HepG2 (cell line): ENCODE results near the gene MS4A14. TPM values are rescaled to one million over a fixed set of nuclear protein-coding genes. Genes with fewer than 3 reads are reported as not detected.

Source experiments
- ATAC-seq: fragments of 200-7000 bp; cut with Tn5 transposase; 3 replicates; pipeline ENCODE4 v1.9.1; 2020; ENCODE audit warnings: mild to moderate bottlenecking, moderate library complexity
- BruUV-seq: library from RNA; stranded (reverse); fragments of 400-500 nt; replicated peaks from 2 replicates; lab custom pipeline; 2021; lab: Mats Ljungman, UMichigan
- CTCF ChIA-PET: fragments of 300-600 bp; formaldehyde crosslinking; extraction: SDS; loops from one replicate; lab custom pipeline; 2021; ENCODE audit warnings: low total read pairs, inconsistent platforms, low intra/inter-chr PET ratio; lab: Yijun Ruan, JAX
- POLR2A ChIA-PET: fragments of 350-600 bp; sonication (Branson Sonifier 250); formaldehyde crosslinking; loops from one replicate; lab custom pipeline; 2020; ENCODE audit warnings: antibody characterized with exemption, inconsistent platforms; lab: Yijun Ruan, JAX
- DNase-seq: peaks from one replicate; pipeline ENCODE4 v3.0.0-alpha.2; 2015; ENCODE audit warnings: low spot score
- FAIRE-seq: peaks from 3 replicates; lab custom pipeline; 2011; peaks lifted over from hg19 to GRCh38; lab: Jason Lieb, UNC
- H2AFZ ChIP-seq: one replicate; pipeline ENCODE4 v1.6.1; 2011; ENCODE audit warnings: low read length, inconsistent platforms
- H3K27ac ChIP-seq: fragments of 300-600 bp; 3 replicates; pipeline ENCODE4 v1.8.0; 2011; ENCODE audit warnings: mixed run types, mild to moderate bottlenecking, mixed read lengths, low read length, inconsistent platforms; ENCODE audit not compliant: insufficient read depth; ENCODE audit errors: extremely low read length
- H3K27me3 ChIP-seq, 2 experiments: fragments of 200-600 bp in 1 of 2; 2 replicates in 1 of 2; 3 replicates in 1 of 2; pipeline versions ENCODE4 v1.6.0 to v1.8.0; 2011; ENCODE audit warnings: low read length in 2 of 2, mild to moderate bottlenecking in 2 of 2, moderate library complexity in 2 of 2, inconsistent platforms in 1 of 2; ENCODE audit not compliant: insufficient read depth in 2 of 2, control insufficient read depth in 1 of 2
- H3K36me3 ChIP-seq, 2 experiments: fragments of 200-600 bp in 1 of 2; replicated peaks in 1 of 2; 2 replicates in 1 of 2; 3 replicates in 1 of 2; pipeline versions ENCODE4 v1.5.1 to v1.8.0; 2011; ENCODE audit warnings: low read length in 2 of 2, inconsistent platforms in 1 of 2; ENCODE audit not compliant: insufficient read depth in 2 of 2, control insufficient read depth in 1 of 2
- H3K4me1 ChIP-seq: 2 replicates; pipeline ENCODE4 v1.5.1; 2012; ENCODE audit warnings: low read length, inconsistent platforms; ENCODE audit not compliant: insufficient read depth
- H3K4me2 ChIP-seq: 2 replicates; pipeline ENCODE4 v1.6.0; 2011; ENCODE audit warnings: low read depth, low read length, inconsistent platforms
- H3K4me3 ChIP-seq, 3 experiments: fragments of 200-600 bp in 1 of 3; sonication (generic), shearing (Covaris generic) in 1 of 3; replicated peaks in 1 of 3; 2 replicates each; pipeline ENCODE4 v1.5.1; 2011 to 2016; ENCODE audit warnings: low read length in 3 of 3, inconsistent platforms in 2 of 3, low read depth in 2 of 3, mild to moderate bottlenecking in 2 of 3, control low read depth in 1 of 3, mixed read lengths in 1 of 3; ENCODE audit not compliant: insufficient read depth in 1 of 3
- H3K79me2 ChIP-seq: one replicate; pipeline ENCODE4 v1.6.1; 2011; ENCODE audit warnings: low read length, inconsistent platforms; ENCODE audit not compliant: insufficient read depth
- H3K9ac ChIP-seq: 2 replicates; pipeline ENCODE4 v1.6.0; 2011; ENCODE audit warnings: mild to moderate bottlenecking, low read depth, low read length, inconsistent platforms; ENCODE audit not compliant: insufficient read depth
- H3K9me3 ChIP-seq: 2 replicates; pipeline ENCODE4 v1.5.1; 2012; ENCODE audit warnings: mild to moderate bottlenecking, low read length
- H4K20me1 ChIP-seq: 2 replicates; pipeline ENCODE4 v1.6.0; 2011; ENCODE audit warnings: inconsistent platforms, mild to moderate bottlenecking, low read length, moderate library complexity; ENCODE audit not compliant: insufficient read depth
- DR1 ChIP-seq: sonication (generic); formaldehyde crosslinking; IDR thresholded peaks from 2 replicates; pipeline ENCODE4 v1.8.0; 2021; ENCODE audit warnings: mild to moderate bottlenecking, missing genetic modification reagents, inconsistent platforms
- ETV5 ChIP-seq: IDR thresholded peaks from 2 replicates; pipeline ENCODE4 v1.6.1; 2018; ENCODE audit warnings: missing biosample characterization, missing genetic modification reagents, inconsistent platforms, borderline replicate concordance
- FOSL2 ChIP-seq: sonication (generic); formaldehyde crosslinking; IDR thresholded peaks from 2 replicates; pipeline ENCODE4 v1.4.0; 2020; ENCODE audit warnings: missing genetic modification reagents
- KDM6A ChIP-seq: IDR thresholded peaks from 2 replicates; pipeline ENCODE4 v1.6.1; 2016; ENCODE audit warnings: low read depth
- MEF2D ChIP-seq: sonication (generic); formaldehyde crosslinking; IDR thresholded peaks from 2 replicates; pipeline ENCODE4 v1.5.1; 2020; ENCODE audit warnings: mild to moderate bottlenecking, missing genetic modification reagents
- MTA3 ChIP-seq: sonication (generic); formaldehyde crosslinking; IDR thresholded peaks from 2 replicates; pipeline ENCODE4 v1.4.0; 2020; ENCODE audit warnings: missing genetic modification reagents
- RARA ChIP-seq: IDR thresholded peaks from 2 replicates; pipeline ENCODE4 v1.6.1; 2016; ENCODE audit warnings: missing genetic modification reagents, missing compliant biosample characterization
- ZBTB3 ChIP-seq: sonication (generic); formaldehyde crosslinking; IDR thresholded peaks from 2 replicates; pipeline ENCODE4 v1.4.0; 2020; ENCODE audit warnings: low read depth, mild to moderate bottlenecking, moderate library complexity, missing genetic modification reagents, borderline replicate concordance
- ZNF207 ChIP-seq: fragments of 450-650 bp; IDR thresholded peaks from 2 replicates; pipeline ENCODE4 v1.6.1; 2016; ENCODE audit warnings: antibody characterized with exemption, borderline replicate concordance
- ZNF232 ChIP-seq: sonication (generic); formaldehyde crosslinking; IDR thresholded peaks from 2 replicates; pipeline ENCODE4 v1.4.0; 2020; ENCODE audit warnings: missing genetic modification reagents, borderline replicate concordance
- ZNF251 ChIP-seq: sonication (generic); formaldehyde crosslinking; IDR thresholded peaks from 2 replicates; pipeline ENCODE4 v1.9.0; 2021; ENCODE audit warnings: mild to moderate bottlenecking, missing genetic modification reagents
- WGBS: methylation state at CpG from one replicate; pipeline ENCODE4 v1.1.6; 2017; ENCODE audit warnings: low lambda C conversion rate; 5-methylcytosine and 5-hydroxymethylcytosine counted together
- in situ Hi-C: cut with HindIII; loops from 2 replicates; pipeline ENCODE4 v1.10.0; 2017; ENCODE audit warnings: low pct_unique_long_range_greater_than_20kb; ENCODE audit not compliant: extremely low pct_ligation_motif_present
- intact Hi-C: fragments of 100-400 bp; cut with micrococcal nuclease; formaldehyde crosslinking; loops from one replicate; pipeline ENCODE4 v1.10.0; 2022; ENCODE audit not compliant: unreplicated experiment
- polyA plus RNA-seq, 8 experiments: library from polyadenylated mRNA; depleted of rRNA in 3 of 8; stranded (reverse) in 7 of 8; unstranded in 1 of 8; fragments of >200 nt; fragmentation: Illumina TruSeq in 4 of 8; extraction: Trizol in 4 of 8; gene quantifications; 2 replicates each; pipeline versions ENCODE4 v1.2.1 to v1.2.3, GENCODE V29; 2011 to 2016; ENCODE audit warnings: low read depth in 4 of 8, missing spikeins in 1 of 8, mixed read lengths in 1 of 8; ENCODE audit not compliant: insufficient read depth in 1 of 8
- total RNA-seq, 5 experiments: library from RNA; depleted of rRNA; stranded (reverse); fragments of >200 nt; fragmentation: Illumina TruSeq; extraction: Trizol; gene quantifications; 2 replicates each; pipeline ENCODE4 v1.2.3, GENCODE V29; 2016; ENCODE audit warnings: low read depth in 1 of 5
- TF ChIP-seq, protein P1 (sequence below): sonication (generic); formaldehyde crosslinking; conservative IDR thresholded peaks from 2 replicates; pipeline ENCODE4 v1.8.0; 2022; ENCODE audit warnings: missing genetic modification reagents
- TF ChIP-seq, protein P2 (sequence below): sonication (generic); formaldehyde crosslinking; IDR thresholded peaks from 2 replicates; pipeline ENCODE4 v1.4.0; 2020; ENCODE audit warnings: missing genetic modification reagents; ENCODE audit errors: not compliant biosample characterization
- TF ChIP-seq, protein P3 (sequence below): sonication (generic); formaldehyde crosslinking; IDR thresholded peaks from 2 replicates; pipeline ENCODE4 v1.8.1; 2023; ENCODE audit warnings: mild to moderate bottlenecking, inconsistent platforms, moderate library complexity, missing genetic modification reagents, borderline replicate concordance
- TF ChIP-seq, protein P4 (sequence below): sonication (generic); formaldehyde crosslinking; IDR thresholded peaks from 2 replicates; pipeline ENCODE4 v1.8.0; 2022; ENCODE audit warnings: mild to moderate bottlenecking, missing genetic modification reagents, borderline replicate concordance

Gene MS4A14
- total and polyA plus RNA-seq, 2 of the 13 experiments (the other 11 are each of a cell fraction or from before 2014, with no cell fraction given), result not detected

DNA sequence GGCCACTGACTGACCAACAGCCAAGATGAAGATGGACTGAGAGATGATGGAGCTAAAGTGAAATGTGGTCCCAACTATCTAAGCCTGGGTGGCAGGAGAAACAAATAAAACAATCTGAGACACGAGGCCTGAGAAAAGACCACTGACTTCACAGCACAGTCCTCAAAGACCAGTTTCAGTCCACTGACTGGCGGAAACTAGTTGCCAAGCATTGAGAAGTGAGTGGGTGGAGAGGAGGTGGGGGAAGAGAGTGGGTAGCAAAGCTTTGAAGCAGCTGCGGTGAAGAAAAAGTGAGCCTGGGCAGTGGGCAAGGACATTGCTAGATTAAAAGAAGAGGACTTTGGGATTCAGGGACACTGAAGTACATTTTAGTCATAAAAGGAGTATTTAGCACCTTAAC, 61.3 kb downstream of the MS4A14 start:
- Histone ChIP-seq H3K27ac (no peak overlapping the region), H3K27me3 (no peaks in the 10 kb centered on the region), H3K9ac (no peak overlapping the region), H3K79me2 (no peaks in the 10 kb centered on the region), H2AFZ (no peak overlapping the region), H3K4me2 (no peak overlapping the region), H3K4me3 (no peak overlapping the region), H3K4me1 (no peaks in the 10 kb centered on the region), H4K20me1 (no peaks in the 10 kb centered on the region), H3K36me3 (no peaks in the 10 kb centered on the region), H3K9me3 (no peaks in the 10 kb centered on the region)
- TF ChIP-seq MTA3 (CRISPR knock-in tag) (no peak), RARA (CRISPR knock-in tag) (no peak), DR1 (CRISPR knock-in tag) (no peak)
- intact Hi-C loops, result no loop called here
- BruUV-seq, result no TSS peak
- ATAC-seq (no peak), FAIRE-seq (no peak), DNase-seq (no peak)
- POLR2A ChIA-PET, result no interaction called here
- CTCF ChIA-PET, result no interaction called here
- WGBS, result 2% methylated on average over 3 of the region's 3 CpGs
- in situ Hi-C loops, result no loop called here

DNA sequence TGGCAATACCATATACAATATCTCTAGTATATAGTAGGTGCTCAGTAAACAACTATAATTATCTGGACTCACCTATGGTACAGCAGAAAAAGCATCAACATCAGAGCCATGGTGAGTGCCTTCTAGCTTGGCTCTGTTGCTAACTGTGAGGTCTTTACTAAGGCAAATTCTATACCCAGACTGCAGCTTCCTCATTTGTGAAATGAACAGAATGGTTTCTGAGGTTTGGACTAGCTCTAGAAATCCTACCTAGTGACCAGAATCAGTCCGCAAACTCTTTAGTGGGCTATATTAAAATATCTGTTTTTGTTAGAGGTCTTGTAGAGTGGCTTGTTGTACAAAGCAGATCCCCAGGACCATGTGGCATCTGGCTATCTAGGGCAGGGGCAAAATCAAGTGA, 63.1 kb downstream of the MS4A14 start:
- no peak overlapping the region for H2AFZ ChIP-seq
- BruUV-seq, result no TSS peak
- no peak overlapping the region for H3K4me3 ChIP-seq
- no peaks in the 10 kb centered on the region for H3K79me2 ChIP-seq
- H4K20me1 ChIP-seq, result no peaks in the 10 kb centered on the region
- WGBS, result 90% methylated on average over 1 of the region's 1 CpG
- no peak overlapping the region for H3K27ac ChIP-seq
- FAIRE-seq (no peak), ATAC-seq (no peak), DNase-seq (no peak)
- ChIA-PET POLR2A (no interaction called here), CTCF (no interaction called here)
- no peaks in the 10 kb centered on the region for H3K36me3 ChIP-seq
- intact Hi-C loops (no loop called here), in situ Hi-C loops (no loop called here)
- no peak overlapping the region for H3K9ac ChIP-seq
- H3K9me3 ChIP-seq, result no peaks in the 10 kb centered on the region
- no peak overlapping the region for H3K4me2 ChIP-seq
- no peaks in the 10 kb centered on the region for H3K4me1 ChIP-seq
- no peaks in the 10 kb centered on the region for H3K27me3 ChIP-seq
- TF ChIP-seq ETV5 (no peak), ZNF207 (no peak), FOSL2 (CRISPR knock-in tag) (no peak), ZNF232 (CRISPR knock-in tag) (no peak), MEF2D (CRISPR knock-in tag) (no peak), KDM6A (CRISPR knock-in tag) (no peak), ZBTB3 (CRISPR knock-in tag) (no peak), ZNF251 (CRISPR knock-in tag) (no peak)
- TF ChIP-seq, protein P1, sequence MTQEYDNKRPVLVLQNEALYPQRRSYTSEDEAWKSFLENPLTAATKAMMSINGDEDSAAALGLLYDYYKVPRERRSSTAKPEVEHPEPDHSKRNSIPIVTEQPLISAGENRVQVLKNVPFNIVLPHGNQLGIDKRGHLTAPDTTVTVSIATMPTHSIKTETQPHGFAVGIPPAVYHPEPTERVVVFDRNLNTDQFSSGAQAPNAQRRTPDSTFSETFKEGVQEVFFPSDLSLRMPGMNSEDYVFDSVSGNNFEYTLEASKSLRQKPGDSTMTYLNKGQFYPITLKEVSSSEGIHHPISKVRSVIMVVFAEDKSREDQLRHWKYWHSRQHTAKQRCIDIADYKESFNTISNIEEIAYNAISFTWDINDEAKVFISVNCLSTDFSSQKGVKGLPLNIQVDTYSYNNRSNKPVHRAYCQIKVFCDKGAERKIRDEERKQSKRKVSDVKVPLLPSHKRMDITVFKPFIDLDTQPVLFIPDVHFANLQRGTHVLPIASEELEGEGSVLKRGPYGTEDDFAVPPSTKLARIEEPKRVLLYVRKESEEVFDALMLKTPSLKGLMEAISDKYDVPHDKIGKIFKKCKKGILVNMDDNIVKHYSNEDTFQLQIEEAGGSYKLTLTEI (CRISPR knock-in tag), result no peak
- TF ChIP-seq, protein P2, sequence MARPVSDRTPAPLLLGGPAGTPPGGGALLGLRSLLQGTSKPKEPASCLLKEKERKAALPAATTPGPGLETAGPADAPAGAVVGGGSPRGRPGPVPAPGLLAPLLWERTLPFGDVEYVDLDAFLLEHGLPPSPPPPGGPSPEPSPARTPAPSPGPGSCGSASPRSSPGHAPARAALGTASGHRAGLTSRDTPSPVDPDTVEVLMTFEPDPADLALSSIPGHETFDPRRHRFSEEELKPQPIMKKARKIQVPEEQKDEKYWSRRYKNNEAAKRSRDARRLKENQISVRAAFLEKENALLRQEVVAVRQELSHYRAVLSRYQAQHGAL (CRISPR knock-in tag), result no peak
- TF ChIP-seq, protein P3, sequence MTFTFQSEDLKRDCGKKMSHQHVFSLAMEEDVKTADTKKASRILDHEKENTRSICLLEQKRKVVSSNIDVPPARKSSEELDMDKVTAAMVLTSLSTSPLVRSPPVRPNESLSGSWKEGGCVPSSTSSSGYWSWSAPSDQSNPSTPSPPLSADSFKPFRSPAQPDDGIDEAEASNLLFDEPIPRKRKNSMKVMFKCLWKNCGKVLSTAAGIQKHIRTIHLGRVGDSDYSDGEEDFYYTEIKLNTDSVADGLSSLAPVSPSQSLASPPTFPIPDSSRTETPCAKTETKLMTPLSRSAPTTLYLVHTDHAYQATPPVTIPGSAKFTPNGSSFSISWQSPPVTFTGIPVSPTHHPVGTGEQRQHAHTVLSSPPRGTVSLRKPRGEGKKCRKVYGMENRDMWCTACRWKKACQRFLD (CRISPR knock-in tag), result no peak
- TF ChIP-seq, protein P4, sequence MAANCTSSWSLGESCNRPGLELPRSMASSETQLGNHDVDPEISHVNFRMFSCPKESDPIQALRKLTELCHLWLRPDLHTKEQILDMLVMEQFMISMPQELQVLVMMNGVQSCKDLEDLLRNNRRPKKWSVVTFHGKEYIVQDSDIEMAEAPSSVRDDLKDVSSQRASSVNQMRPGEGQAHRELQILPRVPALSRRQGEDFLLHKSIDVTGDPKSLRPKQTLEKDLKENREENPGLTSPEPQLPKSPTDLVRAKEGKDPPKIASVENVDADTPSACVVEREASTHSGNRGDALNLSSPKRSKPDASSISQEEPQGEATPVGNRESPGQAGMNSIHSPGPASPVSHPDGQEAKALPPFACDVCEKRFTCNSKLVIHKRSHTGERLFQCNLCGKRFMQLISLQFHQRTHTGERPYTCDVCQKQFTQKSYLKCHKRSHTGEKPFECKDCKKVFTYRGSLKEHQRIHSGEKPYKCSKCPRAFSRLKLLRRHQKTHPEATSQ (CRISPR knock-in tag), result no peak
